ENCODE results near the gene HBE1. TPM values are rescaled to one million over a fixed set of nuclear protein-coding genes. Genes with fewer than 3 reads are reported as not detected.

The HBE1 gene
- total RNA-seq, 1 experiment from 2014 or later = 3.2 TPM

GRCh38 chr11:5293028-5293427 lies 23.3 kb upstream of the HBE1 start:
- Histone ChIP-seq H3K4me3 (ENCODE audit: low read depth in 2 of 2, low read length in 2 of 2) (no peak overlapping the region), H3K4me1 (ENCODE audit: control insufficient read depth, insufficient read depth, low read length) (no peaks in the 10 kb centered on the region), H3K36me3 (ENCODE audit: control insufficient read depth, insufficient read depth, low read length) (no peaks in the 10 kb centered on the region), H3K27ac (ENCODE audit: low read length) (no peak overlapping the region), H3K27me3 (ENCODE audit: control insufficient read depth, insufficient read depth, low read length) (peaks cover 5% of the 10 kb centered on the region; the same call in 1 of the 2 replicates), H3K9me3 (ENCODE audit: control insufficient read depth, insufficient read depth, low read depth, low read length) (no peaks in the 10 kb centered on the region)
- ATAC-seq (no peak), DNase-seq (ENCODE audit: low read depth, low spot score) (no peak)
- intact Hi-C loops (cut with micrococcal nuclease; ENCODE audit: unreplicated experiment) (no loop called here), in situ Hi-C loops (cut with HindIII; ENCODE audit: low pct_unique_long_range_greater_than_20kb, low sequenced_read_pairs) (no loop called here)
- ChIA-PET CTCF (no interaction called here), POLR2A (no interaction called here)
- TF ChIP-seq TCF7L2 (IDR thresholded peaks at IDR 0.05; ENCODE audit: low read depth, low read length) = no peak
- TF ChIP-seq POLR2AphosphoS5 (IDR thresholded peaks at IDR 0.05; ENCODE audit: low read depth, low read length) = no peak
- no TSS peak for BruUV-seq (replicated peaks)

- TF ChIP-seq CTCF (IDR thresholded peaks at IDR 0.05) = peak; percentile 81
- TF ChIP-seq REST (IDR thresholded peaks at IDR 0.05; ENCODE audit: insufficient read depth in 1 of 2, low read depth in 2 of 2, low read length in 1 of 2) = no peak
- no peak for TF ChIP-seq POLR2AphosphoS5 (IDR thresholded peaks at IDR 0.05; ENCODE audit: low read depth, low read length)
- H3K9me3 ChIP-seq (ENCODE audit: control insufficient read depth, insufficient read depth, low read depth, low read length) = no peaks in the 10 kb centered on the region
- H3K4me3 ChIP-seq (ENCODE audit: low read depth in 2 of 2, low read length in 2 of 2) = no peak overlapping the region
- ChIA-PET POLR2A (interaction anchor here (0.6 kb wide), 2 partner anchors 72 to 251 kb away, joined by 3 to 5 read pairs; no protein-coding TSS in a partner anchor), CTCF (interaction anchor here (0.5 to 0.7 kb wide), 3 partner anchors 83 to 402 kb away, joined by 3 to 5 read pairs (median 5); no protein-coding TSS in a partner anchor)
- ATAC-seq (peak; percentile 94), DNase-seq (ENCODE audit: low read depth, low spot score) (peak; percentile 38)
- no peaks in the 10 kb centered on the region for H3K36me3 ChIP-seq (ENCODE audit: control insufficient read depth, insufficient read depth, low read length)
- H3K4me1 ChIP-seq (ENCODE audit: control insufficient read depth, insufficient read depth, low read length) = no peaks in the 10 kb centered on the region
- in situ Hi-C loops (cut with HindIII; ENCODE audit: low pct_unique_long_range_greater_than_20kb, low sequenced_read_pairs) = no loop called here
- H3K27me3 ChIP-seq (ENCODE audit: control insufficient read depth, insufficient read depth, low read length) = peaks cover 2% of the 10 kb centered on the region; the same call in 1 of the 2 replicates
- no TSS peak for BruUV-seq (replicated peaks)
- intact Hi-C loops (cut with micrococcal nuclease; ENCODE audit: unreplicated experiment) = loop anchor here (2.0 kb wide), 2 partner anchors 87 to 167 kb away; no protein-coding TSS in a partner anchor
- H3K27ac ChIP-seq (ENCODE audit: low read length) = no peak overlapping the region
Measured at GRCh38 chr11:5291207-5291838, 21.6 kb upstream of the HBE1 start.

GRCh38 chr11:5290106-5290505 lies 20.4 kb upstream of the HBE1 start:
- Histone ChIP-seq H3K27ac (ENCODE audit: low read length) (no peak overlapping the region), H3K9me3 (ENCODE audit: control insufficient read depth, insufficient read depth, low read depth, low read length) (no peaks in the 10 kb centered on the region), H3K4me3 (ENCODE audit: low read depth in 2 of 2, low read length in 2 of 2) (no peak overlapping the region), H3K36me3 (ENCODE audit: control insufficient read depth, insufficient read depth, low read length) (no peaks in the 10 kb centered on the region), H3K4me1 (ENCODE audit: control insufficient read depth, insufficient read depth, low read length) (no peaks in the 10 kb centered on the region), H3K27me3 (ENCODE audit: control insufficient read depth, insufficient read depth, low read length) (no peaks in the 10 kb centered on the region)
- intact Hi-C loops (cut with micrococcal nuclease; ENCODE audit: unreplicated experiment) (loop anchor here (2.0 kb wide), 2 partner anchors 85 to 165 kb away; no protein-coding TSS in a partner anchor), in situ Hi-C loops (cut with HindIII; ENCODE audit: low pct_unique_long_range_greater_than_20kb, low sequenced_read_pairs) (no loop called here)
- DNase-seq (ENCODE audit: low read depth, low spot score) (no peak), ATAC-seq (no peak)
- CTCF ChIA-PET = no interaction called here
- no TSS peak for BruUV-seq (replicated peaks)
- TF ChIP-seq SIN3A (IDR thresholded peaks at IDR 0.05; ENCODE audit: borderline replicate concordance, insufficient read depth, low read depth, low read length) (no peak), POLR2AphosphoS5 (IDR thresholded peaks at IDR 0.05; ENCODE audit: low read depth, low read length) (no peak), TCF7L2 (IDR thresholded peaks at IDR 0.05; ENCODE audit: low read depth, low read length) (no peak), CTCF (IDR thresholded peaks at IDR 0.05) (no peak), REST (IDR thresholded peaks at IDR 0.05; ENCODE audit: insufficient read depth in 1 of 2, low read depth in 2 of 2, low read length in 1 of 2) (no peak)
- POLR2A ChIA-PET = no interaction called here

Measured in Panc1 (cell line).